Breast epithelium (tissue), 3 donors: ENCODE measurements around the gene PPIG.
"Not testable (repeated sequence)": the region's sequence is repeated elsewhere in the genome, so short reads cannot be mapped to it uniquely, and the experiment has no call there.

Experiments used
- POLR2A ChIP-seq: fragments of 450-650 bp; IDR thresholded peaks from one replicate; pipeline ENCODE4 v1.6.1; 2016; ENCODE audit warnings: antibody characterized with exemption, mild to moderate bottlenecking, moderate library complexity
- TF ChIP-seq, protein P1 (sequence below), 3 donors: fragments of 450-650 bp; IDR thresholded peaks; one replicate each; pipeline ENCODE4 v1.5.1; 2016 to 2017; ENCODE audit warnings: antibody characterized with exemption in 3 of 3, mild to moderate bottlenecking in 3 of 3, moderate library complexity in 3 of 3

DNA sequence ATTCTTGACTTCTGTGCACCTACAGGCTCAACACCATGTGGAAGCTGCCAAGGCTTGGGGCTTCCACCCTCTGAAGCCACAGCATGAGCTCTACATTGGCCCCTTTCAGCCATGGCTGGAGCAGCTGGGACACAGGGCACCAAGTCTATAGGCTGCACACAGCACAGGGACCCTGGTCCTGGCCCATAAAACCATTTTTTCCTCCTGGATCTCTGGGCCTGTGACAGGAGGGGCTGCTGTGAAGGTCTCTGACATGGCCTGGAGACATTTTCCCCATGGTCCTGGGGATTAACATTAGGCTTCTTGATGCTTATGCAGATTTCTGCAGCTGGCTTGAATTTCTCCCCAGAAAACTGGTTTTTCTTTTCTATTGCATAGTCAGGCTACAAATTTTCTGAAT lies 103.8 kb downstream of the PPIG start:
- TF ChIP-seq, protein P1, sequence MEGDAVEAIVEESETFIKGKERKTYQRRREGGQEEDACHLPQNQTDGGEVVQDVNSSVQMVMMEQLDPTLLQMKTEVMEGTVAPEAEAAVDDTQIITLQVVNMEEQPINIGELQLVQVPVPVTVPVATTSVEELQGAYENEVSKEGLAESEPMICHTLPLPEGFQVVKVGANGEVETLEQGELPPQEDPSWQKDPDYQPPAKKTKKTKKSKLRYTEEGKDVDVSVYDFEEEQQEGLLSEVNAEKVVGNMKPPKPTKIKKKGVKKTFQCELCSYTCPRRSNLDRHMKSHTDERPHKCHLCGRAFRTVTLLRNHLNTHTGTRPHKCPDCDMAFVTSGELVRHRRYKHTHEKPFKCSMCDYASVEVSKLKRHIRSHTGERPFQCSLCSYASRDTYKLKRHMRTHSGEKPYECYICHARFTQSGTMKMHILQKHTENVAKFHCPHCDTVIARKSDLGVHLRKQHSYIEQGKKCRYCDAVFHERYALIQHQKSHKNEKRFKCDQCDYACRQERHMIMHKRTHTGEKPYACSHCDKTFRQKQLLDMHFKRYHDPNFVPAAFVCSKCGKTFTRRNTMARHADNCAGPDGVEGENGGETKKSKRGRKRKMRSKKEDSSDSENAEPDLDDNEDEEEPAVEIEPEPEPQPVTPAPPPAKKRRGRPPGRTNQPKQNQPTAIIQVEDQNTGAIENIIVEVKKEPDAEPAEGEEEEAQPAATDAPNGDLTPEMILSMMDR (IDR thresholded peaks at IDR 0.05) = not testable (repeated sequence)
- TF ChIP-seq POLR2A = not testable (repeated sequence)
